GM12892 (cell line): ENCODE data around the gene ZNF730.
"Not testable (repeated sequence)": the region's sequence is repeated elsewhere in the genome, so short reads cannot be mapped to it uniquely, and the experiment has no call there.

Source experiments
- DNase-seq: peaks from one replicate; pipeline ENCODE4 v3.0.0; 2011; ENCODE audit not compliant: insufficient read length
- FAIRE-seq: peaks from 2 replicates; lab custom pipeline; 2011; peaks lifted over from hg19 to GRCh38; lab: Jason Lieb, UNC
- POLR2A ChIP-seq: IDR thresholded peaks from 2 replicates; pipeline ENCODE4 v1.6.1; 2011; ENCODE audit warnings: low read depth, low read length, control low read depth
- POLR2AphosphoS5 ChIP-seq: IDR thresholded peaks from 2 replicates; pipeline ENCODE4 v1.6.1; 2011; ENCODE audit warnings: low read depth, low read length, control low read depth
- TAF1 ChIP-seq: IDR thresholded peaks from 2 replicates; pipeline ENCODE4 v1.6.1; 2011; ENCODE audit warnings: low read depth, mild to moderate bottlenecking, control low read depth, low read length, borderline replicate concordance

ZNF730 gene

DNA sequence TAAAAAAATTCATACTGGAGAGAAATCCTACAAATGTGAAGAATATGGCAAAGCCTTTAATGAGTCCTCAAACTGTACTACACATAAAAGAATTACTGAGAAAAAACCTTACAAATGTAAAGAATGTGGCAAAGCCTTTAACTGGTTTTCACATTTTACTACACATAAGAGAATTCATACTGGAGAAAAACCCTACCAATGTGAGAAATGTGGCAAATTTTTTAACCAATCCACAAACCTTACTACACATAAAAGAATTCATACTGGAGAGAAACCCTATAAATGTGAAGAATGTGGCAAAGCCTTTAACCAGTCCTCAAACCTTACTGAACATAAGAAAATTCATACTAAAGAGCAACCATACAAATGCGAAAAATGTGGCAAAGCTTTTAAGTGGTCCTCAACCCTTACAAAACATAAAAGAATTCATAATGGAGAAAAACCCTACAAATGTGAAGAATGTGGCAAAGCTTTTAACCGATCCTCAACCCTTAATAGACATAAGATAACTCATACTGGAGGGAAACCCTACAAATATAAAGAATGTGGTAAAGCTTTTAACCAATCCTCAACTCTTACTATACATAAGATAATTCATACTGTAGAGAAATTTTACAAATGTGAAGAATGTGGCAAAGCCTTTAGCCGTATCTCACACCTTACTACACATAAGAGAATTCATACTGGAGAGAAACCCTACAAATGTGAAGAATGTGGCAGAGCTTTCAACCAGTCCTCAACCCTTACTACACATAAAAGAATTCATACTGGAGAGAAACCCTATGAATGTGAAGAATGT, 29.0 kb downstream of the ZNF730 start:
- FAIRE-seq = no peak
- TF ChIP-seq TAF1 (no peak), POLR2A (no peak), POLR2AphosphoS5 (no peak)
- no peak for DNase-seq

DNA sequence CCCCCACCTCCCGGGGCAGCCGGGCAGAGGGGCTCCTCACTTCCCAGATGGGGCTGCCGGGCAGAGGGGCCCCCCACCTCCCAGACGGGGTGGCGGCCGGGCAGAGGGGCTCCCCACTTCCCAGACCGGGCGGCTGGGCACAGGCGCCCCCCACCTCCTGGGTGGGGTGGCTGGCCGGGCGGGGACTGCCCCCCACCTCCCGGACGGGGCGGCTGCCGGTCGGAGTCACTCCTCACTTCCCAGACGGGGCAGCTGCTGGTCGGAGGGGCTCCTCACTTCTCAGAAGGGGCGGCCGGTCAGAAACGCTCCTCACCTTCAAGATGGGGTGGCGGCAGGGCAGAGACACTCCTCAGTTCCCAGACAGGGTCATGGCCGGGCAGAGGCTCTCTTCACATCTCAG, 43.9 kb downstream of the ZNF730 start:
- FAIRE-seq (no peak), DNase-seq (no peak)
- TF ChIP-seq TAF1 = no peak
- TF ChIP-seq POLR2AphosphoS5 = no peak
- TF ChIP-seq POLR2A = no peak

DNA sequence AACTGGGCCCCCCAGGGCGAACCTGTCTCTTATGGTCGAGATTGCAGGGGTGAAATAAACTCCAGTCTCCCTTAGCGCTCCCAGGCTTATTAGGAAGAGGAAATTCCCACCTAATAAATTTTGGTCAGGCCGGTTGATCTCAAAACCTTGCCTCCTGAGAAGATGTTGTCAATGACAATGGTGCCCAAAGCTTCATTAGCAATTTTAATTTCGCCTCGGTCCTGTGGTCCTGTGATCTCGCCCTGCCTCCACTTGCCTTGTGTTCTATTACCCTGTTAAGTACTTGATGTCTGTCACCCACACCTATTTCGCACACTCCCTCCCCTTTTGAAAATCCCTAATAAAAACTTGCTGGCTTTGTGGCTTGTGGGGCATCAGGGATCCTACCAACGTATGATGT, 51.5 kb downstream of the ZNF730 start:
- DNase-seq, FAIRE-seq: not testable (repeated sequence)

DNA sequence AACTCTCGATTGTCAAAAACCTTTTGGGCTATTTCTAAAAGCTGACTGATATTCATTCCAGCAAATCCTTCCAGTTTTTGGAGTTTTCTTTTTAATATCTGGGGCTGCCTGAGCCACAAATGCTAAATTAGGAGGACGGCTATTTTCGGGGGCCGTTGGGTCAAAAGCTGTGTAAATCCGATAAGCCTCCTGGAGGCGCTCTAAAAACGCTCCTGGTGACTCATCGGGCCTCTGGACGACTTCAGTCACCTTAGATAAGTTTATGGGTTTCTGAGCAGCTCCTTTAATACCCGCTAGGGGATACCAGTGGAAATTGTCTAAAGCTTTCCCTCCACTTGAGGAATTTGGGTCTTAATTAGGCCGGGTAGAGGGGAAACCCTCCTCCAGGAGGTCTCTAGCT, 66.4 kb downstream of the ZNF730 start:
- FAIRE-seq (no peak), DNase-seq (no peak)
- TF ChIP-seq POLR2A (no peak), POLR2AphosphoS5 (no peak), TAF1 (no peak)

DNA sequence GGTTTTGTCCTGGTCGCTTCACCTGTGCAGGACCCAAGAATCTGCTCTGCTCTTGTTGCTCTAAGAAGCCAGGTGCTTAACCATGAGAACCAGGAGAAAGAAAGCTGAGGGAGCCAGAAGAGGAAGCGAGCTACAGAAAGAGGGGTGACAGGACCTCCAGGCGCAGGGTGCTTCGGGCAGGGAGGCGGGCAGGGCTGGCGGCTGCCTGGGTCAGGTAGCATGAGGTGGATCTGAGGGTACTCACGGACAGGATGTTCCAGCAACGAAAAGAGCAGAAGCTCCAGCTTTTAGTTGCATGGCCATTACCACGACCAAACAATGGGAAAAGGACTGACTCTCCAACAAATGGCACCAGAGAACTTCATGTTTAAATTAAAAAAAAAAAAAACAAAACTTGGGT, 73.5 kb downstream of the ZNF730 start:
- no peak for FAIRE-seq
- no peak for DNase-seq
- TF ChIP-seq TAF1 = no peak
- no peak for TF ChIP-seq POLR2A
- no peak for TF ChIP-seq POLR2AphosphoS5
